GM18505 (cell line): ENCODE results near the gene ETFB.
"Not testable (repeated sequence)": the region's sequence is repeated elsewhere in the genome, so short reads cannot be mapped to it uniquely, and the experiment has no call there.

ENCODE experiments used
- ATAC-seq: cut with Tn5 transposase; IDR thresholded peaks from one replicate; pipeline ENCODE4 v1.9.1; 2021; ENCODE audit not compliant: unreplicated experiment
- POLR2A ChIP-seq: IDR thresholded peaks from 4 replicates; pipeline ENCODE4 v1.6.1; 2011; ENCODE audit warnings: borderline replicate concordance; ENCODE audit not compliant: insufficient read depth, insufficient read length; ENCODE audit errors: extremely low read depth

Gene ETFB

DNA sequence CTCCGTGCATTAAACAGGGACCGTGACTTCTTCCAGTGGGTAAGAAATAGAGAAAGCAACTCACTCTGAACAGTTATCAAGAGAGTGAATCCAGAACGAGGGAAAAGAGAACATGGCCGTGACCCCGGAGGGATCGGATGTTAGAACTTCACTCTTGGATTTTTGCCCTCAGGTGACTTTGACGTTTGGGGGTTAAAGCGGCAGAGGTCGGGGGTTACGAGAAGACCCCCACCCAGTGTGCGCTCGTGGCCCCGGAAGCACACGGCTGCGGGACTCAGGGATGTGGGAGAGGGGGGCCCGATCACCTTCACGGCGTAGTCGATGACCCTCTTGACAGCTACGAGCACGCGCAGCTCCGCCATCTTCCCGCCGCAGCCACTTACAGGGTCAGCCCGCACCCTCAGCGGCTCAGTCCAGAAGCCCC lies at the start of gene ETFB:
TSS of gene ETFB (minus strand) at position 424 of the 424 bp plus-strand sequence. CDS start at position 362, 62 bp downstream.
- TF ChIP-seq POLR2A = peak; percentile 70
- ATAC-seq = no peak

DNA sequence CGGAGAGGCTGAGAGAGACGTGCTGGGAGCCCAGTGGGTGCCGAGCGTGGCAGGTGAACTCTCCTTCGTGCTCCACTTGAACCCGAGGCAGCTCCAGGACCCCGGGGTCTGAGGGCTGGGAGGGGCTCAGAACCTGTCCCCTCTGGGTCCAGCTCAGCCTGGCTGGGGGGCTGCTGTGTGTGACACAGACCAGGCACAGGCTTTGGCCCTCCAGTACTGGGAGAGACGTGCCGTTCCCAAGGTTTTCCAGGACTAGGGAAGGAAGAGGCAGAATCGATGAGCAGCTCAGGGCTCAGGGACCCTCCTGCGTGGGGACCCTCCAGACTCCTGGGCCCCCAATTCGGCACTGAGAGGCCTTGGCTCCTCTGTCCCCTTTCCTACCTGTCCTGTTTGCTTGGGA lies 49.0 kb upstream of the ETFB start:
- no peak for TF ChIP-seq POLR2A
- ATAC-seq = no peak

DNA sequence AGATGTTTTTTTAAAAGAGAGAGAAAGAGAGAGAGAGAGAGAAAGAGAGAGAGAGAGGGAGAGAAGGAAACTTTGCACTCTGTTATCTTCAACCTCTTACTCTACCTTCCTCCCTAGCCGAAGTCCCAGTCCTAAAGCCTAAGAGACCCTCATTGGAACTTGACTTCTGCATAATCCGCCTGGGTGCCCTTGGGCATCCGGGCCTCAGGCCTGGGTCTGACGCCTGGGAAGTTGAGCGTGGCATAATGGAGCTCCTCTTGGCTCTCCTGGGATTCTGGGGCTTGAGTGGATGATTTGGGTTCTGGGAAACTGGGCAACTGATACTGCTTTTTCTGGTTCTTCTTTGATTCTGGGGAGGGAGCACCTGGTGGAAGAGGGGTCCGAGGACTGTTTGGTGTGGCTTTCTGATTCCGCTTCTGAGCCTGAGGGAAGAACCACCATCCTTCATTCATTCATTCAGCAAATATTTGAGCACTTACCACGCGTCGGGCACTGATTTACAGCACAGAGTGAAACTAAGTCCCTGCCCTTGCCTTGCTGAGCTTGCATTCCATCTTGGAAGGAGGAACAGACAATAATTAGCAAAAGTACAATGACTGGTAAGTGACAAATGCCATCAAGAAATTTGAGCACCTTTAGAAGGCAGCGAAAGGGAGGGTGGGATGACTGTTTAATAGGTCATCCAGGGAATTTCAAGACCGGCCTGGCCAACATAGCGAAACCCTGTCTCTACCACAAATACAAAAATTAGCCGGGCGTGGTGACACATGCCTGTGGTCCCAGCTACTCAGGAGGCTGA lies 45.0 kb upstream of the ETFB start:
- no peak for ATAC-seq
- no peak for TF ChIP-seq POLR2A

DNA sequence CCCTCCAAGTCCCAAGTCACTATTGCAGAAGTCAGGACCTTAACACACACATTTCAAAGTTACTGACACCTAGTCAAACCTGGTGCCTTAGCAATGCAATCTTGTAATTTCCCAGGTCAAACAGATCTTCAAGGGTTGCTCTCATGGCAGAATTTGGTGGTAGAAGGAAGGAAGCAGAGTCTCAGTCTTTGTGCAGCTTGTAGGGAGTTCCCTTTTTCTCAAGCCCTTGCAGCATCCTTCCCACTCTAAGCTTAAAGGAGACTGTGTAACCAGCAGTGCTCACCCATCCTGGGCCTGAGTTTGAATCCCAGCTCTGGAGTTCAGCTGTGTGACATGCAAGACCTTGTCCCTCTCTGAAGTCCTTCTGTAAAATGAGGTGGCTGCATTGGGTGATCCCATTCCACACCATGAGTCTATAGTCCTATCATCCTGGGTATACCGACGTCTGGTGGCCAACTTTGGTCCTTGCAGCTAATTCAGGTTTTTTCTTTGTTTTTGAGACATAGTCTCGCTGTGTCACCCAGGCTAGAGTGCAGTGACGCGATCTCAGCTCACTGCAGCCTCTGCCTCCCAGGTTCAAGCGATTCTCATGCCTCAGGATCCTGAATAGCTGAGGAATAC lies 41.4 kb upstream of the ETFB start:
- no peak for ATAC-seq
- no peak for TF ChIP-seq POLR2A

DNA sequence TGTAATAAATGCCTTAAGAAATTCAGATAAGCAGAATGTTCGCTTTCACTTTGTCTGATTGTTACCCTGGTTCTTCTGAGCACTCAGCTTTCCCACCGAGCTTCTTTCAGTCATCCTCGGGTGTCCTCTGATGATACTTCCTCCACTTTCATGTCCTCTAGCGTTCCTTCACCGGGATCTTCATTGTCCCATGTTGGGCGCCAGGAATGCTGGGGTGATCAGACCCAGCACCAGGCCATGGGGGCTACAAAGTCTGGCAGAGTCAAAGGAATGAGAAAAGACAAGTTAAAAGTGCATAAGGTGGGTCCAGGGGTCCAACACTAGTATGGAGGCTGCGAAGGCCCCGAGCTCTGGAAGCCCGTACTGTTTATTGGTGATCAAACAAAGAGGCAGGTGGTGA lies 35.9 kb upstream of the ETFB start:
- ATAC-seq = no peak
- TF ChIP-seq POLR2A = no peak

DNA sequence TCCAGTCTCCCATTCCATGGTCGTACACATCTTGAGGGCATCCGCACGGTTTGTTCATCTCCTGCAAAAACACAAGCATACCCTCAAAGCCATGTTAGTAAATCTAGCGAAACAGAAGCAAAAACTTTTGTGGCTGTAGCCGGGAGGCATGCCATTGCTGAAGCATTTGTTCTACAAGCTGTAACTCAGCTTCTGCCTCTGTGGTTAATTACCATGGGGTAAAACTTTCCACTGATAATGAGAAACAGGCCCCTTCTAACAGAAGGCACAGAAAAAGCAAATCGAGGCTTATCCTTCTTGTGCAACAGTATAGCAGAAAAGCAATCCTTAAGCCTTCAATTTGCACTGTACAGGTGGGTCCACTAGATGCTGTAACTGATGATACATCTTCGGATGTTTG lies 33.7 kb upstream of the ETFB start:
- ATAC-seq = not testable (repeated sequence)

DNA sequence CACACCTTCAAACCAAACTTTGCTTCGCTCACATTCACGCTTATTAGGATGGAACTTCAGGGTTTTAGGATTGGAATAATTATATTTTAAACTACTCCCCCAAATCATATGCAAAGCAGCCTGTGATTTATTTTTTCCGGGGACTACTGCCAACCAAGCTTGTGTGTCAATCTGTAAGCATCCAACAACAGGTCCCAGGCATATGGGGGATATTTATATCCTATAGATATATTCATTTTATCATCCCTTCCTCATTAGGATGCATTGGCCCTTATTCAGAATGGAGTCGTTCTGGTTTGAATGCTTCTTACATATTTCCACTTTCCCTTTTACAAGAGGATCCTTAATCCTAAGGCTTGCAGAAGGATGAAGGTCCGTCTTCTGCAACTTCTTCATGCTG lies 33.0 kb upstream of the ETFB start:
- no peak for ATAC-seq
- no peak for TF ChIP-seq POLR2A

DNA sequence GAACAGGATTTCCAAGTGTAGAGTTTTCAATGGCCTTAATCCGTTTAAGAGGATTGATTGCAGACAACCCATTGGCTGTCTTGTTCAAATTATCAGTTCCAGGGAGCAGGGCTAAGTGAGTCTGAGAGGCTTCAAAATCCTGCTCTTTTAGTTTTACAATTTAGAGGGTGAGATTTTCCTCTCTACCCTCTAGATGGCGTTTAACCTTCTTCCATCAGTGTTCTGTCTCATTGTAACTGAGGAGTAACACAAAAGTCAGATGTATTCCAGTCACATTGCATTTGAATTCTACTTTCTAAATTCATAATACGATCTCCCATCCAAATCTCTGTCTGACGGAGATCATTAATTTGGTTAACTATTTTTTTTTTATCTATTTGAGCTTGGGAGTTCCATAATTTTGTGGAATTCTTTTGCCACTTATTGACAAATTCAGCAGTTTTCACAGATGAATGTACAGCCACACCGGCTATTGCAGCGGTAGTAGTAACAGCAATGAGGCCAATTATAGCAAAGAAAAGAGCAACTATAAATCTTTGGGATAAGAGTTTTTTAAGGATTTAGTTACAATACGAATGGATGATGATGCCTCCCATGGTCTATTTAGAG lies 32.0 kb upstream of the ETFB start:
- ATAC-seq = no peak
- no peak for TF ChIP-seq POLR2A

DNA sequence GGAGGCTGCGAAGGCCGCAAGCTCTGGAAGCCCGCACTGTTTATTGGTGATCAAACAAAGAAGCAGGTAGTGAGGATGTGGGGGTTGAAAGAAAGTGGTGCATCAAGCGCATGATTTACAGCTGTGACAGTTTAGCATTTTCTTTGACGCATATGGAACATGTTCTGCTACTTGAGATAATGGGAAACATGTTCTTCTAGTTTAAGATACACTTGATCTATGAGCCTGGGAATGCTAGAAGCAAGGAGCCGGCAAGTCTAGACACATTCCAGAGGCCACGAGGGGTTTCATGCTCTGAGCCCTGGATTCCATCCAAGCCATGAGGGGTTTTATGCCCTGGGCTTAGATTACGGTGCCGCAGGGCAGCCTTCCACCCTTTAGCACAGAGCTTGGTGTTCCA lies 31.3 kb upstream of the ETFB start:
- not testable (repeated sequence) for ATAC-seq

DNA sequence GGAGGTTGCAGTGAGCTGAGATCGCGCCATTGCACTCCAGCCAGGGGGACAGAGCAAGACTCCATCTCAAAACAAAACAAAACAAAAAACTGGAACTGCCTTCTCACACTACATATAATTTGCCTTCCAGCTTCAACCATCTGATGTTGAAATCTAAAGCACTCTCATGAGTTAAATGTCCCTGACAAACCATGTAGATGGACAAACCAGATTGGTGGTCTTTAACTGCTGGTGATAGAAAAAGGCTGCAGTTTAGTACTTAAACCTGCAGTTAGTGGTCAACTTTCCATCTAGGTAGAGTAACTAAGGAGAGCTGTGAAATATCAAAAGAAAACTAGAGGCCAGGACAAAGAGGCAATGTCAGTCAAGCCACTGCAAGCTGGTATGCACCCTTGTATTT lies 30.0 kb upstream of the ETFB start:
- TF ChIP-seq POLR2A = no peak
- no peak for ATAC-seq

DNA sequence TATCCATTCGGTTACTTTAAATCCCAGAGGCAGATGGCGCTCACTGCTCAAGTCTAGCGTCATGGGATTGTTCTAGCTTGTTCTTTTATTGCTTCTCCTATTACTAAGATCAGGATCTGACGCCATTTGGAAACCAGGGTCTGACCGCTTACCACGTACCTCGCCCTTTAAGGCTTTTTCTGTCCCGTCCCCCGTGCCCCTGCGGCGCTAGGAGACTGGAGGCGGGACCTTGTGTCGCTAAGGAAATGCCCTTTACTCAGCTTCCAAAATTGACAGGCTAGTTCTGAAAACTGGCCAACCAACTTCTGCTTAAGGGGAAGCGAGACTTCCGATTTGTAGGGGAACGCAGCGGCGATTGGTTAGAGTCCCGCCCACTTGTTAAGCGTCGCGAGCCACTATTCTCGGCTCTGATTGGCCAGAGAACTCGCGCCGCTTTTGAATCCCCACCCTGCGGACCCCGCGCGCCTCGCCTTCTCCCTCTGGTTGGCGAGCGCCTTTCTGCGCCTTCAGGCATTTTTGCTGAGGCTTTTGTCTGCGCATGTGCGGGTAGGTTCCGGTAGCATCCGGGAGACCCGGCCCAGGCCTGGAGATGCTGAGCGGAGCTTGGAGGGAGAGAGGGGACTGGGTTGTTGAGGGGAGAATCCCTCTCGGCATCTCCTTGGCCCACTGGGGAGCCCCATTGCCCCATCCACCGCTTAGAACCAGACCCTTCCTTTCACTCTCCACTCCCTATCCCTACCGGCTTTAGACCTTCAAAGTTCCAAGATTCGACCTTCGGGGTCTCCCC lies 28.1 kb upstream of the ETFB start:
- peak; percentile 81 for TF ChIP-seq POLR2A
- peak; percentile 82 for ATAC-seq

DNA sequence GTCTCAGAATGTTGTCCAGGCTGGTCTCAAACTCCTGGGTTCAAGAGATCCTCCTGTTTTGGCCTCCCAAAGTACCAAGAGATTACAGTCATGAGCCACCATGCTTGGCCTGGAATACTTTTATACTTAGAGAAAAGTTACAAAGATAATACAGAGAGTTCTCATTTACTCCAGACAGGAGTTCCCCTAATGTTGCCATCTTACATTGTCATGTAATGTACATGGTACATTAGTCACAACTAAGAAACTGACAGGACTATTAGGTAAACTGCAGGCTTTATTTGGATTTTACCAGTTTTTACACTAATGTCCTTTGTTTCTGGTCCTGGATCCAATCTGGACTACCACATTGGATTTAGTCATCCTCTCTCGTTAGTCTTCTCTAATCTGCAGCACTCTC lies 26.5 kb upstream of the ETFB start:
- ATAC-seq = no peak
- TF ChIP-seq POLR2A = no peak

DNA sequence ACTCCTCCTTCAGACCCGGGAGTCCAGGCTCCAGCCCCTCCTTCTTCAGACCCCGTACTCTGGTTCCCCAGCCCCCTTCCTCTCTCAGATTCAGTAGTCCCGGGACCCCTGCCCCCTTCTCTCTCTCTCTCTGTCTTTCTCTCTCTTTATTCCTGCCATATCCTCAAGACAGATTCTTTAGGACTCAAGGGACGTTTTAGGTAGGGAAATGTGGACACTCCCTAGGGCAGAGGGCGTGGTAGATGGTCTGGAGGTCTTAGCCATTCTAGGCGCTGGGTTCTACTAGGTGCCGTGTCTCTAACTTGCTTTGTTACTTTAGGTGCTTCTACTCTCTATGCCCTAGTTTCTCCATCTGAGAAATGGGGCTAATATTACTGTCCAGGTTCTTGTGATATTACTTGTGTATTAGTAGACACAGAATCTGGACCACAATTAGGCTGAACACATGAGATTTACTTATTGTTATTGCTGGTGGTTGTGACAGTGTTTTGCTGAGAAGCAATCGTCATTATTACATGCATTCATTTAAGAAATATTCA lies 25.0 kb upstream of the ETFB start:
- TF ChIP-seq POLR2A = no peak
- no peak for ATAC-seq
